H1 (cell line): Measurements from ENCODE around the gene SMAD7. TPM values are rescaled to one million over a fixed set of nuclear protein-coding genes. Genes with fewer than 3 reads are reported as not detected.

ENCODE experiments used
- CTCF ChIA-PET: fragments of 300-600 bp; sonication (Branson Sonifier 250); formaldehyde crosslinking; loops from one replicate; lab custom pipeline; 2021; ENCODE audit not compliant: partially characterized antibody; lab: Charles Lee
- POLR2A ChIA-PET: fragments of 300-600 bp; sonication (Branson Sonifier 250); formaldehyde crosslinking; loops from one replicate; lab custom pipeline; 2021; ENCODE audit warnings: inconsistent platforms; ENCODE audit not compliant: partially characterized antibody; lab: Charles Lee
- DNase-seq, 2 experiments: peaks; one replicate each; pipeline versions ENCODE4 v3.0.0 to v3.0.0-alpha.2; 2010 to 2022; ENCODE audit warnings: low spot score in 2 of 2, low read depth in 1 of 2, mixed read lengths in 1 of 2
- FAIRE-seq: peaks from 2 replicates; lab custom pipeline; 2011; peaks lifted over from hg19 to GRCh38; lab: Jason Lieb, UNC
- H2AFZ ChIP-seq: 2 replicates; pipeline ENCODE4 v1.8.1; 2012; ENCODE audit warnings: low read length, inconsistent platforms
- H2AK5ac ChIP-seq: 2 replicates; pipeline ENCODE4 v1.6.1; 2013; ENCODE audit warnings: low read depth, low read length
- H2BK120ac ChIP-seq: replicated peaks from 2 replicates; pipeline ENCODE3; 2013; ENCODE audit warnings: low read depth, low read length, inconsistent platforms
- H2BK12ac ChIP-seq: 2 replicates; pipeline ENCODE4 v1.6.1; 2013; ENCODE audit warnings: low read depth, low read length
- H2BK15ac ChIP-seq: 2 replicates; pipeline ENCODE4 v1.6.1; 2013; ENCODE audit warnings: low read length
- H2BK20ac ChIP-seq: 2 replicates; pipeline ENCODE4 v1.6.1; 2013; ENCODE audit warnings: low read length
- H2BK5ac ChIP-seq: 2 replicates; pipeline ENCODE4 v1.6.1; 2013; ENCODE audit warnings: low read depth, low read length
- H3K14ac ChIP-seq: 2 replicates; pipeline ENCODE4 v1.6.1; 2013; ENCODE audit warnings: inconsistent platforms; ENCODE audit not compliant: insufficient read length
- H3K18ac ChIP-seq: 2 replicates; pipeline ENCODE4 v1.6.1; 2013; ENCODE audit warnings: low read length; ENCODE audit errors: extremely low read depth
- H3K23ac ChIP-seq: 2 replicates; pipeline ENCODE4 v1.6.1; 2013; ENCODE audit warnings: inconsistent platforms; ENCODE audit not compliant: insufficient read length
- H3K23me2 ChIP-seq: 2 replicates; pipeline ENCODE4 v1.6.1; 2013; ENCODE audit warnings: low read depth, low read length
- H3K27ac ChIP-seq: 2 replicates; pipeline ENCODE4 v1.6.1; 2011; ENCODE audit warnings: low read depth, low read length, inconsistent platforms
- H3K27me3 ChIP-seq, 4 experiments: replicated peaks in 1 of 4; 1 replicate in 1 of 4; 2 replicates in 3 of 4; pipeline versions ENCODE4 v1.6.1 to v1.8.1; 2011 to 2013; ENCODE audit warnings: low read length in 3 of 4, mild to moderate bottlenecking in 3 of 4, inconsistent platforms in 2 of 4, mixed read lengths in 2 of 4, moderate library complexity in 1 of 4; ENCODE audit not compliant: control insufficient read depth in 3 of 4, insufficient read depth in 3 of 4; ENCODE audit errors: extremely low read depth in 1 of 4
- H3K36me3 ChIP-seq, 4 experiments: 2 replicates each; pipeline versions ENCODE4 v1.6.1 to v1.8.1; 2011 to 2013; ENCODE audit warnings: mild to moderate bottlenecking in 4 of 4, low read length in 3 of 4, moderate library complexity in 2 of 4, control low read depth in 1 of 4, inconsistent platforms in 1 of 4; ENCODE audit not compliant: insufficient read depth in 4 of 4, control insufficient read depth in 2 of 4
- H3K4ac ChIP-seq: replicated peaks from 2 replicates; pipeline ENCODE3; 2013; ENCODE audit warnings: low read length, low read depth, mixed read lengths, inconsistent platforms; ENCODE audit not compliant: insufficient read length
- H3K4me1 ChIP-seq, 4 experiments: replicated peaks in 1 of 4; 1 replicate in 1 of 4; 2 replicates in 3 of 4; pipeline versions ENCODE4 v1.6.1 to v1.8.1; 2011 to 2013; ENCODE audit warnings: low read length in 3 of 4, inconsistent platforms in 2 of 4, mixed read lengths in 1 of 4; ENCODE audit not compliant: insufficient read depth in 4 of 4, control insufficient read depth in 3 of 4
- H3K4me2 ChIP-seq, 2 experiments: 2 replicates each; pipeline versions ENCODE4 v1.6.1 to v1.8.1; 2011 to 2013; ENCODE audit warnings: low read depth in 2 of 2, low read length in 2 of 2, control low read depth in 1 of 2, inconsistent platforms in 1 of 2, mild to moderate bottlenecking in 1 of 2; ENCODE audit not compliant: insufficient read depth in 1 of 2
- H3K4me3 ChIP-seq, 4 experiments: fragments of 200-600, 300-600 bp in 1 of 4; sonication (generic), shearing (Covaris generic), sonication (Bioruptor Twin) in 1 of 4; 2 replicates each; pipeline versions ENCODE4 v1.5.1 to v1.8.1; 2011 to 2016; ENCODE audit warnings: low read length in 4 of 4, low read depth in 3 of 4, control low read depth in 2 of 4, inconsistent platforms in 2 of 4, mild to moderate bottlenecking in 2 of 4, mixed read lengths in 1 of 4, moderate library complexity in 1 of 4; ENCODE audit not compliant: insufficient read depth in 2 of 4; ENCODE audit errors: extremely low read depth in 1 of 4
- H3K56ac ChIP-seq: replicated peaks from 2 replicates; pipeline ENCODE3; 2013; ENCODE audit warnings: low read depth, mild to moderate bottlenecking, mixed read lengths, low read length, inconsistent platforms; ENCODE audit not compliant: insufficient read length
- H3K79me1 ChIP-seq: 2 replicates; pipeline ENCODE4 v1.6.1; 2013; ENCODE audit warnings: low read depth, low read length, control low read depth
- H3K79me2 ChIP-seq, 2 experiments: 2 replicates each; pipeline versions ENCODE4 v1.6.1 to v1.8.1; 2012 to 2013; ENCODE audit warnings: low read length in 2 of 2, mild to moderate bottlenecking in 2 of 2, inconsistent platforms in 1 of 2; ENCODE audit not compliant: insufficient read depth in 2 of 2, control insufficient read depth in 1 of 2
- H3K9ac ChIP-seq, 4 experiments: replicated peaks in 1 of 4; 1 replicate in 1 of 4; 2 replicates in 3 of 4; pipeline versions ENCODE4 v1.6.1 to v1.8.1; 2011 to 2013; ENCODE audit warnings: low read depth in 3 of 4, low read length in 3 of 4, control low read depth in 2 of 4, mild to moderate bottlenecking in 2 of 4, moderate library complexity in 2 of 4, inconsistent platforms in 1 of 4; ENCODE audit errors: extremely low read depth in 1 of 4
- H3K9me3 ChIP-seq, 2 experiments: 2 replicates each; pipeline versions ENCODE4 v1.6.1 to v1.8.1; 2012 to 2013; ENCODE audit warnings: mild to moderate bottlenecking in 2 of 2, moderate library complexity in 2 of 2, control low read depth in 1 of 2, inconsistent platforms in 1 of 2, low read depth in 1 of 2, low read length in 1 of 2, mixed read lengths in 1 of 2; ENCODE audit not compliant: insufficient read depth in 2 of 2
- H4K20me1 ChIP-seq, 2 experiments: replicated peaks in 1 of 2; 2 replicates each; pipeline versions ENCODE3 to v1.8.1; 2011 to 2013; ENCODE audit warnings: inconsistent platforms in 2 of 2, low read length in 2 of 2, mild to moderate bottlenecking in 1 of 2; ENCODE audit not compliant: insufficient read depth in 2 of 2, control insufficient read depth in 1 of 2
- H4K5ac ChIP-seq: 2 replicates; pipeline ENCODE4 v1.6.1; 2013; ENCODE audit warnings: low read length, low read depth, mixed read lengths, inconsistent platforms; ENCODE audit not compliant: insufficient read length
- H4K8ac ChIP-seq: 2 replicates; pipeline ENCODE4 v1.8.0; 2013; ENCODE audit warnings: mild to moderate bottlenecking, moderate library complexity, low read length, inconsistent platforms; ENCODE audit not compliant: insufficient read depth; ENCODE audit errors: extremely low read depth
- H4K91ac ChIP-seq: replicated peaks from 2 replicates; pipeline ENCODE3; 2013; ENCODE audit warnings: low read length, mixed read lengths, inconsistent platforms; ENCODE audit not compliant: insufficient read length
- ASH2L ChIP-seq: fragments of 200-600, 300-600 bp; sonication (generic); IDR thresholded peaks from one replicate; pipeline ENCODE4 v1.7.1; 2017; ENCODE audit warnings: low read length
- POLR2AphosphoS5 ChIP-seq: IDR thresholded peaks from 2 replicates; pipeline ENCODE4 v1.6.1; 2011; ENCODE audit warnings: low read depth, low read length
- WGBS, 2 experiments: shearing (Covaris generic) in 1 of 2; methylation state at CpG; one replicate each; pipeline versions ENCODE4 v1.1.6 to v1.1.7; 2013 to 2015; ENCODE audit warnings: low lambda C conversion rate in 2 of 2, mixed read lengths in 2 of 2, inconsistent platforms in 1 of 2, low coverage in 1 of 2, missing lambda C conversion rate in 1 of 2; ENCODE audit not compliant: insufficient replicate concordance in 2 of 2, insufficient coverage in 1 of 2, insufficient read length in 1 of 2; ENCODE audit errors: extremely low coverage in 1 of 2, missing lambda C conversion rate in 1 of 2; 5-methylcytosine and 5-hydroxymethylcytosine counted together
- polyA plus RNA-seq, 7 experiments: library from polyadenylated mRNA; depleted of rRNA in 3 of 7; stranded (reverse) in 5 of 7; unstranded in 2 of 7; fragments of >200 nt in 5 of 7; fragments of 200-250 nt in 2 of 7; gene quantifications; 1 replicate in 5 of 7; 2 replicates in 1 of 7; 4 replicates in 1 of 7; pipeline versions ENCODE4 v1.2.1 to v1.2.3, GENCODE V29; 2011 to 2013; ENCODE audit warnings: missing spikeins in 2 of 7, mixed read lengths in 2 of 7
- total RNA-seq: library from RNA; stranded (reverse); fragmentation: NEBNext Ultra II Directional; extraction: Animal tissue kit (Norgen Biotek cat#: 25700); gene quantifications from 2 replicates; pipeline ENCODE4 v1.2.1, GENCODE V29; 2021

SMAD7 gene
- total and polyA plus RNA-seq, 2 of the 8 experiments (the other 6 are each of a cell fraction or from before 2014, with no cell fraction given): 6.5 to 15.5 TPM

GRCh38 chr18:48929941-48930713 lies 20.6 kb downstream of the SMAD7 start:
- H2AFZ ChIP-seq: no peak overlapping the region

More at GRCh38 chr18:48929941-48930713, 20.6 kb downstream of the SMAD7 start:
- Histone ChIP-seq H3K9ac (no peak overlapping the region), H3K27ac (no peak overlapping the region), H2AK5ac (no peak overlapping the region; the same call in 1 of the 2 replicates), H3K4me3 (peak overlapping the region in 2 of 4 experiments; percentile 3 to 22; a peak in 2 of 8 replicates), H3K79me2 (peaks cover 4 to 92% of the 10 kb centered on the region in 2 experiments; a peak in 3 of 4 replicates), H3K23me2 (no peaks in the 10 kb centered on the region), H2BK120ac (peak overlapping the region; percentile 47), H2BK12ac (no peak overlapping the region), H3K79me1 (peaks cover 18% of the 10 kb centered on the region), H2BK15ac (0 out of 2 replicates have a peak overlapping the region, but pooled peaks have one; percentile 46), H3K56ac (no peak overlapping the region), H3K36me3 (no peaks in the 10 kb centered on the region), H4K5ac (no peak overlapping the region), H4K8ac (no peak overlapping the region; the same call in 1 of the 2 replicates), H3K4ac (no peak overlapping the region), H2BK5ac (peak overlapping the region; percentile 88), H2BK20ac (no peak overlapping the region), H4K20me1 (peaks cover 0 to 6% of the 10 kb centered on the region in 2 experiments), H3K23ac (no peak overlapping the region), H3K27me3 (no peaks in the 10 kb centered on the region), H3K4me1 (peaks cover 22 to 56% (median 37%) of the 10 kb centered on the region in 4 experiments), H4K91ac (no peak overlapping the region), H3K9me3 (no peaks in the 10 kb centered on the region), H3K18ac (peak overlapping the region; percentile 91), H3K14ac (no peak overlapping the region), H3K4me2 (peak overlapping the region; percentile 48 to 52)
- no peak for TF ChIP-seq POLR2AphosphoS5
- peak; percentile 22 for TF ChIP-seq ASH2L
- FAIRE-seq (no peak), DNase-seq (no peak)
- ChIA-PET CTCF (interaction anchor here (0.6 to 2.6 kb wide), 7 partner anchors 7 to 81 kb away, joined by 3 to 8 read pairs (median 4); no protein-coding TSS in a partner anchor), POLR2A (interaction anchor here (0.7 to 3.2 kb wide), 6 partner anchors 9 to 70 kb away, joined by 3 to 18 read pairs (median 4); no protein-coding TSS in a partner anchor)
- WGBS, 2 experiments: 55% methylated on average over 20 of the region's 20 CpGs; no CpG with 5 or more reads in 1 of the 2 experiments
